ENCODE measurements around the gene SAA1.

Gene SAA1

GRCh38 chr11:18312663-18313420, 46.8 kb downstream of the SAA1 start:
- DNase-seq: peak; percentile 31

- no peak for DNase-seq
Observed at GRCh38 chr11:18313965-18314763, 48.1 kb downstream of the SAA1 start.

- DNase-seq: no peak
Observed at GRCh38 chr11:18314784-18315523, 48.9 kb downstream of the SAA1 start.

GRCh38 chr11:18315893-18316292, 49.8 kb downstream of the SAA1 start:
- DNase-seq: no peak

- DNase-seq: no peak
Observed at GRCh38 chr11:18317551-18317950, 51.5 kb downstream of the SAA1 start.

All from amniotic stem cell (primary cell).